HG03039 (cell line): ENCODE results near the gene CGN.
"Not testable (repeated sequence)": the region's sequence is repeated elsewhere in the genome, so short reads cannot be mapped to it uniquely, and the experiment has no call there.

Experiments used
- ATAC-seq: cut with Tn5 transposase; IDR thresholded peaks from one replicate; pipeline ENCODE4 v1.9.1; 2021; ENCODE audit warnings: mild to moderate bottlenecking, moderate library complexity; ENCODE audit not compliant: unreplicated experiment

Gene CGN

GRCh38 chr1:151522427-151522826, 11.2 kb downstream of the CGN start:
- not testable (repeated sequence) for ATAC-seq

- ATAC-seq = no peak
Observed at GRCh38 chr1:151523326-151523725, 12.1 kb downstream of the CGN start.

DNA sequence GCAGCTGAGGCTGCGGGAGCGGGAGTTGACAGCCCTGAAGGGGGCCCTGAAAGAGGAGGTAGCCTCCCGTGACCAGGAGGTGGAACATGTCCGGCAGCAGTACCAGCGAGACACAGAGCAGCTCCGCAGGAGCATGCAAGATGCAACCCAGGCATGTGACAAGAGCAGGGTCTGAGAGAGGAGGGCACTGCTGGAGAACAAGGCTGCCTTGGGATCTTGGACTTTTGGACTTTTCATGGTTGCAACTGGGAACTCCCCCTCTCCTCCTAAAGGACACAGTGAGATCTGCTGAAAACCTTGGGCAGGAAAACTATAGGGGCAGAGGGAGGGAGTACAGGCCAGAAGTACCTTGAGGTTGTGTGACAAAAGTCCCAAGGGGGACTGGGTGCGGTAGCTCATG, 13.5 kb downstream of the CGN start:
- no peak for ATAC-seq

DNA sequence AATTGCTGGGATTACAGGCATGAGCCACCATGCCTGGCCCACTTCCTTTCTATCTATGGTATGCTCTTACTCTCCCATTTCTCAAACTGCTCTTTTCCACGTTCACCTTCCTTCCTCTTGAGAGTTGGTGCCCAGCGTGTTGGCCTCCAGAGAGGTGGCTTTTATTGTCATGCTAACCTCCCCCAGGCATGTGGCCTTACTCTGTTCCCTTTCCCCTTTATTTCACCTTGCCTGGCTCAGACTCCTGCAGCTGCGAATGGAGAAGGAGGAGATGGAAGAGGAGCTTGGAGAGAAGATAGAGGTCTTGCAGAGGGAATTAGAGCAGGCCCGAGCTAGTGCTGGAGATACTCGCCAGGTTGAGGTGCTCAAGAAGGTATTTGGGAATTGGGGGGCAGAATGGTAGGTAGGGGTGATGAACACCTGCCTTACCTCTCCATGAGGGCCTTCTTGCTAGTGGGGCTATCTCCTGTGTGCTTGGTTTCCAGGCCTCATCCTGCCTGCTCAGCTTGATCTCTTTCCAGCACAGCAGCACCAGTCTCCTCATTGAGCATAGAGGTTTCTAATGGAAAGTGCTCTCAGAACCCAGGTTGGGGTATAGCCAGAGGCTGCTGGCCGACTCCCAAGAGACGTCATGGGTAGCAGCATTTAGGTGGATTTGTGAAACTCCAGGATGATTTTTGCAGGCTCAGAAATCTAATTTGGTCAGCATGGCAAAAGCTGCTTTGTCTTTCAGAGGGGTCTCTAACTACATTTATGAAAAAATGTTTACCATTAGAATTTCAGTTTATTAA, 15.7 kb downstream of the CGN start:
- no peak for ATAC-seq

DNA sequence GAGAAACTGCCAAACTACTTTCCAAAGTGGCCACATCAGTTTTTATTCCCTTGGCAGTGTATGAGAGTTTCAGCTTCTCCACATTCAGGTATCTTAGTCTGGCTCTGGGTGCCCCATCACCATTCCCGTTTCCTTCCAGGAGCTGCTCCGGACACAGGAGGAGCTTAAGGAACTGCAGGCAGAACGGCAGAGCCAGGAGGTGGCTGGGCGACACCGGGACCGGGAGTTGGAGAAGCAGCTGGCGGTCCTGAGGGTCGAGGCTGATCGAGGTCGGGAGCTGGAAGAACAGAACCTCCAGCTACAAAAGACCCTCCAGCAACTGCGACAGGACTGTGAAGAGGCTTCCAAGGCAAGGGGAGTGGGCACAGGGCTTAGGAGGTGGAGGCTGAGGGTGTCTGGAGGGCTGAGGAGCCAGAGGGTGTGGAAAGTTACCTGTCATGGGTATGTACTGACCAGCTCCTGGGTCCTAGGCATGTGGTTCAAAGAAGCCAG, 18.1 kb downstream of the CGN start:
- ATAC-seq = no peak

- ATAC-seq = no peak
Observed at GRCh38 chr1:151529781-151530180, 18.6 kb downstream of the CGN start.

DNA sequence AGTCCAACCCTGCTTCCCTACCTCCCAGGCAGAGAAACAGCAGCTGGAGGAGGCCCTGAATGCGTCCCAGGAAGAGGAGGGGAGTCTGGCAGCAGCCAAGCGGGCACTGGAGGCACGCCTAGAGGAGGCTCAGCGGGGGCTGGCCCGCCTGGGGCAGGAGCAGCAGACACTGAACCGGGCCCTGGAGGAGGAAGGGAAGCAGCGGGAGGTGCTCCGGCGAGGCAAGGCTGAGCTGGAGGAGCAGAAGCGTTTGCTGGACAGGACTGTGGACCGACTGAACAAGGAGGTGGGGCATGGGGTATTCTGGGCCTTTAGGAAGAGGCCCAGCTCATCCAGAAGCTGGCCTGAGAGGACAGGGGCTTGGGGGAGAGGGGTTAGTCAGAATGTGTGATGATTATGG, 19.3 kb downstream of the CGN start:
- no peak for ATAC-seq

DNA sequence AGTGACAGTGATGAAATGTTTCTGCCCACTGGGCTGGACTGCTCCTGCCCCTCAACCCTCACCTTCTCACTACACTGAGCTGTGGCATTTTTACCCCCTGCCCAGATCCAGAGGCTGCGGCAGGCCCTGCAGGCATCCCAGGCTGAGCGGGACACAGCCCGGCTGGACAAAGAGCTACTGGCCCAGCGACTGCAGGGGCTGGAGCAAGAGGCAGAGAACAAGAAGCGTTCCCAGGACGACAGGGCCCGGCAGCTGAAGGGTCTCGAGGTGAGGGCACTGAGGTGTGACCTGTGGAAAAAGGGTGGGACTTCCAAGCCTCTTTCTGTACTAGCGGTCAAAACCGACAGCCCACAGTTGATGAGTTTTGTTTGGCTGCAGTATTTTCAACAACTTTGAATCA, 22.7 kb downstream of the CGN start:
- no peak for ATAC-seq

GRCh38 chr1:151534662-151535278, 23.6 kb downstream of the CGN start:
- no peak for ATAC-seq

DNA sequence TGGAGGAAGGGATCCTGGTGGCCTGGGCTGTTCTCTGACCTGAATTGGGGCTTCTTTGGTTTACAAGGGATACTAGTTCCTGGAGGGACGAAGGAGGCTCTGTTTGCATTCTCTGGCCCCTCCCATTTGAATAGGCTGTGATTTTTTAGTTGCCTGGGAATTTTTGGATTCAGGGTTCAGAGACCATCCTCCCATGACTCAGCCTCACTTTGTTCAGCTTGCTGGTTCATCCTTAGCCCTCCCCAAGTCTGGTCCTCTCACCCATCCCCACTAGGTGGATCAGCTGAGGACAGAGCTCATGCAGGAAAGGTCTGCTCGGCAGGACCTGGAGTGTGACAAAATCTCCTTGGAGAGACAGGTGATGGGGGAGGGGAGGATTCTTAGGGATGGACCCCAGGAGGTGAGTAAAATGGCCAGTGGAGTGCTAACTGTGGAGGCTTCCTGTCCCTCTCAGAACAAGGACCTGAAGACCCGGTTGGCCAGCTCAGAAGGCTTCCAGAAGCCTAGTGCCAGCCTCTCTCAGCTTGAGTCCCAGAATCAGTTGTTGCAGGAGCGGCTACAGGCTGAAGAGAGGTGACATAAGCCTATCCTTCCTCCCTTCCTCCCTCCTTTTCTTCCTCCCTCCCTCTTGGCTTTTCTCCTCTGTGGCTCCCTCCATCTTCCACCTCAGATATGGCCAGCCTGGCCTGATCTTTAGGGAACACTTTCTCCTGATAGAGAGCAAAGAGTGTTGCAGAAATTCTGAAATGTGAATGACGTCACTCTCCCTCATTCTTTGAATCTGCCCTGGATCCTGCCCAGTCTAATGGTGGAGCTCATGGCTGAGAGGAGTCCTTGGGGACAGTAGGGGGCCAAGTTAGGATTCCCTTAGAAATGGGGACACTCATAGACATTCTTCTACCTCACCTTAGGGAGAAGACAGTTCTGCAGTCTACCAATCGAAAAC, 24.4 kb downstream of the CGN start:
- ATAC-seq = no peak

GRCh38 chr1:151536499-151536898, 25.3 kb downstream of the CGN start:
- ATAC-seq = no peak

- no peak for ATAC-seq
Observed at GRCh38 chr1:151537112-151537511, 25.9 kb downstream of the CGN start.

DNA sequence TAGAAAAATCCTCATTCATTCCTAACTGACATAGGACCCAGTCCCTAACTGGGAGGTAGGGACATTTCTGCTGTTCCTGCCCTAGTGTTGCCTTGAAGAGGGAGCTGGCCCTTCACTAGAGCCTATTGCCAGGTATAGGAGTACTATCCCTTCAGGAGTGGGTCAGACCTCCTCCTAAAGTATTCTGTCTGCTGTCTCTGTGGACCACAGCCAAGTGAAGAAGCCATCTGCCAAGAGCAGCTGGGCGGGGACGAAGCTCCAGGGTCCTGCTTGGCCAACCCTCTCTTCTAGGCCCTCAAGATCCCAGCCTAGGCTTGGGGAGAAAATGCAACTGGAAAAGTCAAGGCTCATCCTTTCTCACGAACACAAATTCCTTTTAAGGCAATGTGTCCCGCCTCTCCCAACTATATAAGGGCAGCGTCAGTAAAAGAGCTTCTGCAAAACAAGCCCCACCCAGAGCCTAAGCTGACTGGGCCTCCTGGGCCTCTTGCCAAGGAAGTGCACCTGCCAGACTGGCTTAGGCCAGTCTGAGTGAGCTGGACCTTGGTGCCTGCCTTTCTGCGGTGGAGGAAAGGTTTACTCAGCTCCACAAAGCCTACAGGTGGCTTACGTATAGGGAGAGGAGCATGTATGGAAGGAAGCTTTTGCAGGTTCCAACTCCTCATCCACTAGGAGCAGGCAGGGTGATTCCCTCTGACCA, 28.3 kb downstream of the CGN start:
- peak; percentile 26 for ATAC-seq

DNA sequence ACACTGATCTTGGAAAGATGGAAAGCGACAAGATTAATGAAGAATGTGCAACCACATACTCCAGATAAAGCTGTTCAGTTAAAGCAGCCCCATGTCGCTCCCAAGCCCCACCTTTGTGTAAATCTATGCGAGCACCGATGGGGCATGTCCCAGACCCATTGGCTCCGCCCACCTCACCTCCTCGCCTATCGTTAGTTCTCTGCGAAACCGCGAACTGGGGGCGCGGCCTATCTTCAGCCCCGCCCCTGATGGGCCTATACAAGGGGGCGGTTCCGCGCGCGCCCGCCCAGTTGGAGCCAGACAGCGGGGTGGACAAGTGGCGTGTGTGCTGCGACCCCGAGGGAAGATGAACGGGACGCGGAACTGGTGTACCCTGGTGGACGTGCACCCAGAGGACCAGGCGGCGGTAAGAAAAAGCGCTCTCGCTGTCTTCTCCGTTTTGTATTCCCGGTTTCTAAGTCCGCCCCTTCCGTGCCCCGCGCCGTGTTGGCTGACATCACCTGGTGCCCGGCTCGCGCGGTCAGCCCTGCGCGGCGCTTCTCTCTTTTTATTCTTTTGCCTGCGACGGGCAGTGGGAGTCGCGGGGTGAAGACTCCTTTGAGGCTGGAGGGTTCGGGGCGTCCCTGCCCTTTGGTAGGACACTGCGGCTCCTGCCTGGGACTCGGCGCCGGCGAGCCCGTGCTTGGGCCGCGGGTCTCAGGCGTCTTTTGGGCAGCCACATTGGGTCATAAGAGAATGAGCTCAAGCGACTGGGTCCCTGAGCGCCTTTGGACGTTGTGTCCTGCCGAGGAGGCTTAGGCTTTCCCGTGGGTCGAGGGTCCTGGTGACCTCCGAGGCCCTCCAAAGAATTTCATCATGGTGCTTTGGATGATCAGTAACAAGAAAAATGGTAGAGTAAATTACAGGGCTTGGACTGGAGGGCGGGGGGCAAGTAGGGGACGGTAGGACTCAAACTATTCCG, 29.1 kb downstream of the CGN start, which contains the start of gene TUFT1:
Gene TUFT1 (plus strand): TSS at position 289 of the 961 bp plus-strand sequence. CDS start 58 bp downstream, at position 347.
- ATAC-seq = peak; percentile 92

GRCh38 chr1:151540982-151541377, 29.8 kb downstream of the CGN start:
- no peak for ATAC-seq

- ATAC-seq = no peak
Observed at GRCh38 chr1:151541752-151542151, 30.6 kb downstream of the CGN start.

DNA sequence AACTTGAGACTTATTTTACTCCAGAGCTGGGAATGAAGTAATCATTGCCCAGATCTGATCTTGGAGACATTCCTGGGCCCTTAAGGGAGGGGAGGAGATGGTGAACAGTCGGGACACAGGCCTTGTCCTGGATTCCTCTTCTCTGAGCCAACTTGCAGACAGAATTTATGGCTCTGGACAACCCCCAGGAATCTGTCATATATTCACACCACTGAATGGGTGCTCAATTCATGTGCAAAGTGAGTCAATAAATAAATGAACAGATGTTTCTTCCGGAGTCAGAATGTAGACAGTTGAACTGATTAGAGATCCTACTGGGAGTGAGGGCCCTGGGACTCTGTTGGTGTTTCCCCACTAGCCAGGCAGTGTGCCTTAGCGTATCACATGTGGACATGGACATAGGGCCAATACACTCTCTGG, 31.5 kb downstream of the CGN start:
- ATAC-seq = no peak

DNA sequence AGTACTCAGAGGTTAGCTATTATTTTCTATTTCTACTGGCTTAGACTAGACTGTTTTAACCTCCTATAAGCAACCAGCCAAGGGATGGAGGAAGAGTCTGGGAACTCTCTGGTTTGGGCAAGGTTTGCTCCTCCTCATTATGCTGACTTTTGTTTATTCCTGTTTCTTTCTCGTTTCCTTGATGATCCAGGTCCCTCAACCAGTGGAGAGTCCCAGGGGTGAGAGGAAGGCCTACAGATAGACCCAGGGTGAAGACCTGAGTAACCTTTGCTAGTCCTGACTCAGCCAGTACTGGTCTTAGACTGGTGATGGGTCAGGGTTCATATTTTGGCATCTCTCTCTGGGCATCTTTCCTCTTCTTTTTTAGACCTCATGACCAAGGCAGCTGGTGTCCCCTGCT, 34.4 kb downstream of the CGN start:
- ATAC-seq = no peak
